GM12874 (cell line): Measurements from ENCODE around the gene TGM5.

Experiments used
- TF ChIP-seq, protein P1 (sequence below): IDR thresholded peaks from 2 replicates; pipeline ENCODE4 v1.5.1; 2011; ENCODE audit warnings: low read depth, mild to moderate bottlenecking, control low read depth, low read length, moderate library complexity; ENCODE audit not compliant: insufficient read depth

Gene TGM5

DNA sequence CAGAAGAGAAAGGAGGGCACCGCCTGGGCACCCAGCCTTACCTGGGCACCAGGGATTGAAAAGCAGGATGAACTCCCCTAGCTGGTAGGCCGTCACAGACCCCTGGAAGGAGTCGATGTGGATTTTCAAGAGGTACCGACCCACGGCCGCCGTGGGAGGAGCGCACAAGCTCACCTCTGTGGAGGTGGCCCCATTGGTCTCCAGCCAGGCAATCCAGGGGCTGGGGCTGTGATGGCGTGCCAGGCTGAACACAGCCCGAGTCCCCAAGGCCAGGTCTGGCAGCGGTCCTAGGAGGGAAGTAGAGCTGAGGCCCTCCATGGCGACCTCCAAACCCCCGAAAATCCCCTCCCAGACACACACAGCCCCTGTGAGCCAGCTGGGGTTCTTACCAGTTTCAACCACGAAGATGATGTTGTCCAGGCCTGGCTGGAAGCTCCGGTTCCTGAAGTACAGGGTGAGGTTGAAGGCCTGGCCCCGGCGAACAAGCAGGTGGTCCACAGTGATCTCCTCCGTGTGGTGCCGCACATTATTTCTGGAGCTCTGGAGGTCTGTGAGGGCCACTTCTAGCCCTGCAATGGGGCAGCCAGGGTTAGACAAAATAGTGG, 6.6 kb downstream of the TGM5 start:
- TF ChIP-seq, protein P1, sequence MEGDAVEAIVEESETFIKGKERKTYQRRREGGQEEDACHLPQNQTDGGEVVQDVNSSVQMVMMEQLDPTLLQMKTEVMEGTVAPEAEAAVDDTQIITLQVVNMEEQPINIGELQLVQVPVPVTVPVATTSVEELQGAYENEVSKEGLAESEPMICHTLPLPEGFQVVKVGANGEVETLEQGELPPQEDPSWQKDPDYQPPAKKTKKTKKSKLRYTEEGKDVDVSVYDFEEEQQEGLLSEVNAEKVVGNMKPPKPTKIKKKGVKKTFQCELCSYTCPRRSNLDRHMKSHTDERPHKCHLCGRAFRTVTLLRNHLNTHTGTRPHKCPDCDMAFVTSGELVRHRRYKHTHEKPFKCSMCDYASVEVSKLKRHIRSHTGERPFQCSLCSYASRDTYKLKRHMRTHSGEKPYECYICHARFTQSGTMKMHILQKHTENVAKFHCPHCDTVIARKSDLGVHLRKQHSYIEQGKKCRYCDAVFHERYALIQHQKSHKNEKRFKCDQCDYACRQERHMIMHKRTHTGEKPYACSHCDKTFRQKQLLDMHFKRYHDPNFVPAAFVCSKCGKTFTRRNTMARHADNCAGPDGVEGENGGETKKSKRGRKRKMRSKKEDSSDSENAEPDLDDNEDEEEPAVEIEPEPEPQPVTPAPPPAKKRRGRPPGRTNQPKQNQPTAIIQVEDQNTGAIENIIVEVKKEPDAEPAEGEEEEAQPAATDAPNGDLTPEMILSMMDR = no peak

DNA sequence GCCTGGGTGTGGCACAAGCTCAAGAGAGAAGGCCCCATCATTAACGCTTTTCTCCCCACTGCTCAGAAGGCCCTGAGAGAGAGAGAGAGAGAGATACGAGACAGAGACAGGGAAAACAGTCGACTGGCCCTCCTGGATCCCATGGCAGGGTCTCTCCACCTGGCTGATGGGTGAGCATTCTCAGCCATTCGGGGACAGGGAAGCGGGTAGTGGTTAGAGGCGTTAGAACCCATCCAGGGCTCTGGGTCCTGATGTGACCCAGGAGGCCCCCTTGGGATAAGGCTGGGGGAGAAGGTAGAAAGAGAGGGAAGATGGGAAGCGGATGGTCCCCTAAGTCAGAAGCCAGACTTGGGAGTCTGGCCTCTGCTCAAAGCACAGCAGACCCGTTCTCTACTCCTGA, 7.9 kb downstream of the TGM5 start:
- TF ChIP-seq, protein P1 = no peak

DNA sequence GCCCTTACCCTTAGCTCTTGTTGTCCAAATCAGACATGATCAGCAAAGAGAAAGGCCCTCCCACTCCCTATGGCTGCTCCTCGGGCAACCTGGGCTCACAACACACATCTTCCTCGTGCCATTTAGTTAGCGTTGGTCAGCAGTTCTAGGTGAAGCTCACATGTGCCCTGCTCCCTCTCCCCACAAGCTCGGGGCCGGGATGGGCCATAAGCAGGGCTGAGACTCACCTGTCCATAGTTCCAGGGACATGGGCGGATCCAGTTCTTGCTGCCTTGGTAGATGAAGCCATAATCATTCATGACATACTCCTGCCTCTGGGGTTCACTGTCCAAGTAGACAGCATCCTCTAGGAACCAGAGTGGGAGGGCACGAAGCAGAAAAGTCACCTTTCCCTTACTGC, 10.4 kb downstream of the TGM5 start:
- TF ChIP-seq, protein P1 = no peak

DNA sequence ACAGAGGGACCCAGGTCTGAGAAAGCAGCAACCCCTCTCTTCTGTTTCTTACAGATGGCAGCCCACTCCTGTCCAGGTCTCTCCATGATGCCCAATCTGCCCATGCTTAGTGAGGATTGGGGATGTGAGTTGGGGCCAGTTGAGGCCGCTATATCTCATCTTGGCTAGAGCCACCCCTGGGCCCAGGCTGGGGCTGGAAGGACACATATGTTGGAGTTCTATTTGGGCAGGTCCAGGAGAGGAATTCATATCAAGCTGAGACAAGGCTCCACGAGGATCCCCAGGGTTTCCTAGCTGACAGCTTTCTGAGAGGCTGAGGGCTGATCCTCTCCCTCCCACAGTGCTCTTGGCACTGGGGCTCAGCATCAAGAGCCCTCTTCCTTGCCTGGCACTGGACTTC, 11.4 kb downstream of the TGM5 start:
- TF ChIP-seq, protein P1 = no peak

DNA sequence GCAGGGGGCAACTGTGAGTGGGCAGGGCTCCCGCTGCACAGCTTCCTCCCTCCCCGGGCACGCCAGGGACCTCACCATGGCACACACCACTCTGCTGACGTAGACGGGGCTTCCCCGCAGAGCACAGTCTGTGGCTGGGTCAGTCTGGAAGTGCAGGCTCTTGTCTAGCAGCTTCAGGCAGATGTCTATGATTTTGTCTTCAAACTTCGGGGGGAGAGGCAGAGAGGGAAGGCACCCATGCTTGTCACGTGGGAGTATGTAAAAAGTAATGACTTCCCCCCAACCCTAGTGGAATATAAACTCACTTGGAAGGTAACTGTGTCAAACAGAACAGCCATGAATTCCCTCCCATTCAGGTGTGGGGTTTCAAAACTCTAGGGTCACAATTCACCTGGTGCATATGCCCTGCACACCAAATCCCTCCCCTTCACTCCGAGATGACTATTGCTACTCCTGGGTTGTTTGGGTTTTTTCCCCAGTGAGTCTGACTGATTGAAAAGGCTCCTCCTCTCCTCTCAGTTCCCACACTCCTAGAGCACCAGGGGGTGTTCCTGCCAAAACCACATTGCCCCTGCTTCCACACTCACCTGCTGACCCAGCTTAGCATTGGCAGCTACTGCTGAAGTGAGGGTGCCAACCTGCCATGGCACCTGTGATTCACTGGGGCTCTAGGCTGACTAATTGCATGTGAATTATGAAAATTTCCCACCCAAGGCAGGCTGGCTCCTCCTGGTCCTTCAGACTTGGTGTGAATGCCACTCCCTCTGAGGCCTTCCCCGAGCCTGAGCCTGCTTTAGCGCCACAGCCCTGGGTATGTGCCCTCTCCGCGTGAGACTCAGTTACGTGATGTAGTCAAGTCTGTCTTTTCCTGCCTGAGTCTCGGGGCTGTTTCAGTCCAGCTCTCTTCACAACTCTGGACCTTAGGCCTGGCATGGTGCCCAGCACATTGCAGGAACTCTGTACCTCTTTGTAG, 13.0 kb downstream of the TGM5 start:
- TF ChIP-seq, protein P1 = no peak

DNA sequence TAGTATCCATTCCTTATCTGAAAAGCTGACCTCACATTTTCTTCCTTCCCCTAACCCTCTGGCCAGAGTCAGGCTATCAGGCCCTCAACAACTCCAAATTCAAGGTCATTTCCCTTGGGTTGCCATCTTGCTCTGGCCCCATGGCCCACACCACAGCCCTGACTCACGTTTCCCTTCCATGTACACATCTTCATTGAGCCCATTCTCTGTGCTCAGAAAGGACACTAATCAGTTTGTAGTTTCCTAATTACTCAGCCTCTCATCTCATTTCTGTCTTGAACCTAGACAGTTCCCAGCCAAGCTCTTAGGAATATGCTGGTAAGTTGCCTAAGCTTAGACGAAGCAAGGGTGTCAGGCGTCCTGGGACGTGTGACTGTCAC, 14.9 kb downstream of the TGM5 start:
- TF ChIP-seq, protein P1 = no peak

DNA sequence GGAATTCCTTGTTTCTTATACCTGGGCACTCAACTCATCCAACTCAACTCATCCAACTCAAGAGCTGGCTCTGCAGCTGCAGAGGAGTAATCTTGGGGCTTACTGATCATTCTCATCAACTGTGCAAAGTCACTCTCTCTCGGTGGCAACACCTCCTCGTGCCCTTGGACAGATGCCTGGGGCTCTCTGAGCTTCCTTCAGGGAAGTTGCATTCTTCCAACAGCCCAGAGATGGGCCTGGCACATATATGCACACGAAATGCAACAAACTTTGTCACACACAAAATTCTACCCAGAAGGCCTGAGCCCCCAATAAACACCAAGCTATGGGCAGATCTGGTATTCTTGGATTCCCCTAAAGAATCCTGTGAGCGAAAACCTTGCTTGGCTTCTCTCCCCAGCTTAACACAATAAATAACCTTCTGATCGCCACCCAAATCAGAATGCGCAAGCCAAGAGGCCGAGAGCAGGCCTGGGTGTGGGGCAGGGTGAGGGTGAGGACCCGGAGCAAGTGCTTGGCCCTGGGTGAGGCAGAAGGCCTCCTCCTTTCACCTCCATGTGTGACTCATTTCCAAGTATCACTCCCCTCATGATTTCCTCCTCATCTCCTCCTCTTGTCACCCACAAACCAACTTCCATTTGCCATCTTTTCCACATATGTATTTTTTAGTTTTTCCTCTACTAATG, 15.4 kb downstream of the TGM5 start:
- TF ChIP-seq, protein P1 = no peak
